H1 (cell line): ENCODE data around the gene PTPRT. TPM values are rescaled to one million over a fixed set of nuclear protein-coding genes. Genes with fewer than 3 reads are reported as not detected.

Experiments
- CTCF ChIA-PET: fragments of 300-600 bp; sonication (Branson Sonifier 250); formaldehyde crosslinking; loops from one replicate; lab custom pipeline; 2021; ENCODE audit not compliant: partially characterized antibody; lab: Charles Lee
- POLR2A ChIA-PET: fragments of 300-600 bp; sonication (Branson Sonifier 250); formaldehyde crosslinking; loops from one replicate; lab custom pipeline; 2021; ENCODE audit warnings: inconsistent platforms; ENCODE audit not compliant: partially characterized antibody; lab: Charles Lee
- DNase-seq, 2 experiments: peaks; one replicate each; pipeline versions ENCODE4 v3.0.0 to v3.0.0-alpha.2; 2010 to 2022; ENCODE audit warnings: low spot score in 2 of 2, low read depth in 1 of 2, mixed read lengths in 1 of 2
- FAIRE-seq: peaks from 2 replicates; lab custom pipeline; 2011; peaks lifted over from hg19 to GRCh38; lab: Jason Lieb, UNC
- H2AFZ ChIP-seq: 2 replicates; pipeline ENCODE4 v1.8.1; 2012; ENCODE audit warnings: low read length, inconsistent platforms
- H2AK5ac ChIP-seq: 2 replicates; pipeline ENCODE4 v1.6.1; 2013; ENCODE audit warnings: low read depth, low read length
- H2BK120ac ChIP-seq: replicated peaks from 2 replicates; pipeline ENCODE3; 2013; ENCODE audit warnings: low read depth, low read length, inconsistent platforms
- H2BK12ac ChIP-seq: 2 replicates; pipeline ENCODE4 v1.6.1; 2013; ENCODE audit warnings: low read depth, low read length
- H2BK15ac ChIP-seq: 2 replicates; pipeline ENCODE4 v1.6.1; 2013; ENCODE audit warnings: low read length
- H2BK20ac ChIP-seq: 2 replicates; pipeline ENCODE4 v1.6.1; 2013; ENCODE audit warnings: low read length
- H2BK5ac ChIP-seq: 2 replicates; pipeline ENCODE4 v1.6.1; 2013; ENCODE audit warnings: low read depth, low read length
- H3K14ac ChIP-seq: 2 replicates; pipeline ENCODE4 v1.6.1; 2013; ENCODE audit warnings: inconsistent platforms; ENCODE audit not compliant: insufficient read length
- H3K18ac ChIP-seq: 2 replicates; pipeline ENCODE4 v1.6.1; 2013; ENCODE audit warnings: low read length; ENCODE audit errors: extremely low read depth
- H3K23ac ChIP-seq: 2 replicates; pipeline ENCODE4 v1.6.1; 2013; ENCODE audit warnings: inconsistent platforms; ENCODE audit not compliant: insufficient read length
- H3K23me2 ChIP-seq: 2 replicates; pipeline ENCODE4 v1.6.1; 2013; ENCODE audit warnings: low read depth, low read length
- H3K27ac ChIP-seq: 2 replicates; pipeline ENCODE4 v1.6.1; 2011; ENCODE audit warnings: low read depth, low read length, inconsistent platforms
- H3K27me3 ChIP-seq, 4 experiments: replicated peaks in 1 of 4; 1 replicate in 1 of 4; 2 replicates in 3 of 4; pipeline versions ENCODE4 v1.6.1 to v1.8.1; 2011 to 2013; ENCODE audit warnings: low read length in 3 of 4, mild to moderate bottlenecking in 3 of 4, inconsistent platforms in 2 of 4, mixed read lengths in 2 of 4, moderate library complexity in 1 of 4; ENCODE audit not compliant: control insufficient read depth in 3 of 4, insufficient read depth in 3 of 4; ENCODE audit errors: extremely low read depth in 1 of 4
- H3K36me3 ChIP-seq, 4 experiments: 2 replicates each; pipeline versions ENCODE4 v1.6.1 to v1.8.1; 2011 to 2013; ENCODE audit warnings: mild to moderate bottlenecking in 4 of 4, low read length in 3 of 4, moderate library complexity in 2 of 4, control low read depth in 1 of 4, inconsistent platforms in 1 of 4; ENCODE audit not compliant: insufficient read depth in 4 of 4, control insufficient read depth in 2 of 4
- H3K4ac ChIP-seq: replicated peaks from 2 replicates; pipeline ENCODE3; 2013; ENCODE audit warnings: low read length, low read depth, mixed read lengths, inconsistent platforms; ENCODE audit not compliant: insufficient read length
- H3K4me1 ChIP-seq, 4 experiments: replicated peaks in 1 of 4; 1 replicate in 1 of 4; 2 replicates in 3 of 4; pipeline versions ENCODE4 v1.6.1 to v1.8.1; 2011 to 2013; ENCODE audit warnings: low read length in 3 of 4, inconsistent platforms in 2 of 4, mixed read lengths in 1 of 4; ENCODE audit not compliant: insufficient read depth in 4 of 4, control insufficient read depth in 3 of 4
- H3K4me2 ChIP-seq, 2 experiments: 2 replicates each; pipeline versions ENCODE4 v1.6.1 to v1.8.1; 2011 to 2013; ENCODE audit warnings: low read depth in 2 of 2, low read length in 2 of 2, control low read depth in 1 of 2, inconsistent platforms in 1 of 2, mild to moderate bottlenecking in 1 of 2; ENCODE audit not compliant: insufficient read depth in 1 of 2
- H3K4me3 ChIP-seq, 4 experiments: fragments of 200-600, 300-600 bp in 1 of 4; sonication (generic), shearing (Covaris generic), sonication (Bioruptor Twin) in 1 of 4; 2 replicates each; pipeline versions ENCODE4 v1.5.1 to v1.8.1; 2011 to 2016; ENCODE audit warnings: low read length in 4 of 4, low read depth in 3 of 4, control low read depth in 2 of 4, inconsistent platforms in 2 of 4, mild to moderate bottlenecking in 2 of 4, mixed read lengths in 1 of 4, moderate library complexity in 1 of 4; ENCODE audit not compliant: insufficient read depth in 2 of 4; ENCODE audit errors: extremely low read depth in 1 of 4
- H3K56ac ChIP-seq: replicated peaks from 2 replicates; pipeline ENCODE3; 2013; ENCODE audit warnings: low read depth, mild to moderate bottlenecking, mixed read lengths, low read length, inconsistent platforms; ENCODE audit not compliant: insufficient read length
- H3K79me1 ChIP-seq: 2 replicates; pipeline ENCODE4 v1.6.1; 2013; ENCODE audit warnings: low read depth, low read length, control low read depth
- H3K79me2 ChIP-seq, 2 experiments: 2 replicates each; pipeline versions ENCODE4 v1.6.1 to v1.8.1; 2012 to 2013; ENCODE audit warnings: low read length in 2 of 2, mild to moderate bottlenecking in 2 of 2, inconsistent platforms in 1 of 2; ENCODE audit not compliant: insufficient read depth in 2 of 2, control insufficient read depth in 1 of 2
- H3K9ac ChIP-seq, 4 experiments: replicated peaks in 1 of 4; 1 replicate in 1 of 4; 2 replicates in 3 of 4; pipeline versions ENCODE4 v1.6.1 to v1.8.1; 2011 to 2013; ENCODE audit warnings: low read depth in 3 of 4, low read length in 3 of 4, control low read depth in 2 of 4, mild to moderate bottlenecking in 2 of 4, moderate library complexity in 2 of 4, inconsistent platforms in 1 of 4; ENCODE audit errors: extremely low read depth in 1 of 4
- H3K9me3 ChIP-seq, 2 experiments: 2 replicates each; pipeline versions ENCODE4 v1.6.1 to v1.8.1; 2012 to 2013; ENCODE audit warnings: mild to moderate bottlenecking in 2 of 2, moderate library complexity in 2 of 2, control low read depth in 1 of 2, inconsistent platforms in 1 of 2, low read depth in 1 of 2, low read length in 1 of 2, mixed read lengths in 1 of 2; ENCODE audit not compliant: insufficient read depth in 2 of 2
- H4K20me1 ChIP-seq, 2 experiments: replicated peaks in 1 of 2; 2 replicates each; pipeline versions ENCODE3 to v1.8.1; 2011 to 2013; ENCODE audit warnings: inconsistent platforms in 2 of 2, low read length in 2 of 2, mild to moderate bottlenecking in 1 of 2; ENCODE audit not compliant: insufficient read depth in 2 of 2, control insufficient read depth in 1 of 2
- H4K5ac ChIP-seq: 2 replicates; pipeline ENCODE4 v1.6.1; 2013; ENCODE audit warnings: low read length, low read depth, mixed read lengths, inconsistent platforms; ENCODE audit not compliant: insufficient read length
- H4K8ac ChIP-seq: 2 replicates; pipeline ENCODE4 v1.8.0; 2013; ENCODE audit warnings: mild to moderate bottlenecking, moderate library complexity, low read length, inconsistent platforms; ENCODE audit not compliant: insufficient read depth; ENCODE audit errors: extremely low read depth
- H4K91ac ChIP-seq: replicated peaks from 2 replicates; pipeline ENCODE3; 2013; ENCODE audit warnings: low read length, mixed read lengths, inconsistent platforms; ENCODE audit not compliant: insufficient read length
- CEBPB ChIP-seq: IDR thresholded peaks from 2 replicates; pipeline ENCODE4 v1.6.1; 2012; ENCODE audit warnings: low read depth, low read length
- CHD1 ChIP-seq: IDR thresholded peaks from 2 replicates; pipeline ENCODE4 v1.6.1; 2012; ENCODE audit warnings: low read depth, low read length, improper control_type of control experiment
- MAFK ChIP-seq: IDR thresholded peaks from 2 replicates; pipeline ENCODE4 v1.6.1; 2012; ENCODE audit warnings: low read depth, mild to moderate bottlenecking, improper control_type of control experiment, low read length
- POLR2AphosphoS5 ChIP-seq: IDR thresholded peaks from 2 replicates; pipeline ENCODE4 v1.6.1; 2011; ENCODE audit warnings: low read depth, low read length
- POU5F1 ChIP-seq: IDR thresholded peaks from 2 replicates; pipeline ENCODE4 v1.6.1; 2011; ENCODE audit warnings: low read depth, mild to moderate bottlenecking, low read length, moderate library complexity
- RAD21 ChIP-seq, 2 experiments: IDR thresholded peaks in 1 of 2; conservative IDR thresholded peaks in 1 of 2; 2 replicates each; pipeline ENCODE4 v1.6.1; 2011; ENCODE audit warnings: low read depth in 2 of 2, low read length in 2 of 2, improper control_type of control experiment in 1 of 2, inconsistent platforms in 1 of 2, mild to moderate bottlenecking in 1 of 2, moderate library complexity in 1 of 2
- SIN3A ChIP-seq, 2 experiments: IDR thresholded peaks in 1 of 2; conservative IDR thresholded peaks in 1 of 2; 2 replicates each; pipeline ENCODE4 v1.6.1; 2011 to 2012; ENCODE audit warnings: low read length in 2 of 2, improper control_type of control experiment in 1 of 2, low read depth in 1 of 2, mild to moderate bottlenecking in 1 of 2
- SIX5 ChIP-seq: IDR thresholded peaks from 2 replicates; pipeline ENCODE4 v1.6.1; 2011; ENCODE audit warnings: mild to moderate bottlenecking, low read depth, low read length
- SP1 ChIP-seq: IDR thresholded peaks from 2 replicates; pipeline ENCODE4 v1.6.1; 2011; ENCODE audit warnings: low read depth, low read length
- TCF12 ChIP-seq: IDR thresholded peaks from 2 replicates; pipeline ENCODE4 v1.6.1; 2011; ENCODE audit warnings: low read depth, mild to moderate bottlenecking, low read length
- WGBS, 2 experiments: shearing (Covaris generic) in 1 of 2; methylation state at CpG; one replicate each; pipeline versions ENCODE4 v1.1.6 to v1.1.7; 2013 to 2015; ENCODE audit warnings: low lambda C conversion rate in 2 of 2, mixed read lengths in 2 of 2, inconsistent platforms in 1 of 2, low coverage in 1 of 2, missing lambda C conversion rate in 1 of 2; ENCODE audit not compliant: insufficient replicate concordance in 2 of 2, insufficient coverage in 1 of 2, insufficient read length in 1 of 2; ENCODE audit errors: extremely low coverage in 1 of 2, missing lambda C conversion rate in 1 of 2; 5-methylcytosine and 5-hydroxymethylcytosine counted together
- polyA plus RNA-seq, 7 experiments: library from polyadenylated mRNA; depleted of rRNA in 3 of 7; stranded (reverse) in 5 of 7; unstranded in 2 of 7; fragments of >200 nt in 5 of 7; fragments of 200-250 nt in 2 of 7; gene quantifications; 1 replicate in 5 of 7; 2 replicates in 1 of 7; 4 replicates in 1 of 7; pipeline versions ENCODE4 v1.2.1 to v1.2.3, GENCODE V29; 2011 to 2013; ENCODE audit warnings: missing spikeins in 2 of 7, mixed read lengths in 2 of 7
- total RNA-seq: library from RNA; stranded (reverse); fragmentation: NEBNext Ultra II Directional; extraction: Animal tissue kit (Norgen Biotek cat#: 25700); gene quantifications from 2 replicates; pipeline ENCODE4 v1.2.1, GENCODE V29; 2021
- TF ChIP-seq, protein P1 (sequence below), 3 experiments: IDR thresholded peaks; 1 replicate in 2 of 3; 2 replicates in 1 of 3; pipeline versions ENCODE4 v1.5.1 to v1.6.1; 2011; ENCODE audit warnings: low read length in 3 of 3, mild to moderate bottlenecking in 3 of 3, inconsistent platforms in 2 of 3, low read depth in 1 of 3, moderate library complexity in 1 of 3; ENCODE audit not compliant: insufficient read depth in 1 of 3; ENCODE audit errors: control extremely low read depth in 1 of 3

Gene PTPRT
- total and polyA plus RNA-seq, 2 of the 8 experiments (the other 6 are each of a cell fraction or from before 2014, with no cell fraction given): 0.33 to 1.8 TPM

DNA sequence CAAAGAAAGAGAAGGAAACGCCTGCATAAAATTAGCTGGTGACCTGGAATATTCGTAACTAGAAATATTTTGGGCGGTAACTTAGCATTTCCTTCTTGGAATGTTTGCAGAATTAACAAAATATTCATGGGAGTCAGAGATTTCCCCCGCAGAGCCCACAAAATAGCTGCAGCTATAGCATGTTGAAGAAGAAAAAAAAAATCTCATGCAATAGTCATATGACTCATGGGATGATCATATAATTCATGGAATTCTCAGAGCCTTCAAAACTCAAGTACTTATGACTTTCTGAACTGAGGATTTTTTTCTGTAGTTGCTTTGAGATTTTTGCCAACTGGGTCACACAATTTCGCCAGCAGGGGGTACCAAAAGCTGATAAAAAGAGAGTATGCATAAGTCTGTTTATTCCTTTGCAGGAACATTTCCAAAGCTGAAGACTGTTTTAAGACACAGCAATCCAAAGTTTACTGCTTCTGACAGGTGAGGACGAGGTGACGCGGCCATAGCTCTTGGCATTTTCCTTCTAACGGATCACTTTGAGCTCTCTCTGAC is 985.5 kb downstream of the PTPRT start:
- no peak for DNase-seq
- no peak for TF ChIP-seq SIN3A (conservative IDR thresholded peaks at IDR 0.05 in 1 of 2, IDR thresholded peaks at IDR 0.05 in 1 of 2; ENCODE audit: low read depth in 1 of 2, low read length in 2 of 2)
- TF ChIP-seq CHD1: no peak
- TF ChIP-seq, protein P1, sequence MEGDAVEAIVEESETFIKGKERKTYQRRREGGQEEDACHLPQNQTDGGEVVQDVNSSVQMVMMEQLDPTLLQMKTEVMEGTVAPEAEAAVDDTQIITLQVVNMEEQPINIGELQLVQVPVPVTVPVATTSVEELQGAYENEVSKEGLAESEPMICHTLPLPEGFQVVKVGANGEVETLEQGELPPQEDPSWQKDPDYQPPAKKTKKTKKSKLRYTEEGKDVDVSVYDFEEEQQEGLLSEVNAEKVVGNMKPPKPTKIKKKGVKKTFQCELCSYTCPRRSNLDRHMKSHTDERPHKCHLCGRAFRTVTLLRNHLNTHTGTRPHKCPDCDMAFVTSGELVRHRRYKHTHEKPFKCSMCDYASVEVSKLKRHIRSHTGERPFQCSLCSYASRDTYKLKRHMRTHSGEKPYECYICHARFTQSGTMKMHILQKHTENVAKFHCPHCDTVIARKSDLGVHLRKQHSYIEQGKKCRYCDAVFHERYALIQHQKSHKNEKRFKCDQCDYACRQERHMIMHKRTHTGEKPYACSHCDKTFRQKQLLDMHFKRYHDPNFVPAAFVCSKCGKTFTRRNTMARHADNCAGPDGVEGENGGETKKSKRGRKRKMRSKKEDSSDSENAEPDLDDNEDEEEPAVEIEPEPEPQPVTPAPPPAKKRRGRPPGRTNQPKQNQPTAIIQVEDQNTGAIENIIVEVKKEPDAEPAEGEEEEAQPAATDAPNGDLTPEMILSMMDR (IDR thresholded peaks at IDR 0.05; ENCODE audit: control extremely low read depth in 1 of 3, insufficient read depth in 1 of 3, low read depth in 1 of 3, low read length in 3 of 3): peak in 2 of 3 experiments; percentile 29 to 43; a peak in 2 of 4 replicates
- TF ChIP-seq POLR2AphosphoS5: no peak
- TF ChIP-seq POU5F1: no peak
- no peak for TF ChIP-seq CEBPB
- TF ChIP-seq SP1: no peak
- TF ChIP-seq TCF12: no peak
- no peak for TF ChIP-seq SIX5
- TF ChIP-seq MAFK: no peak
- TF ChIP-seq RAD21 (IDR thresholded peaks at IDR 0.05 in 1 of 2, conservative IDR thresholded peaks at IDR 0.05 in 1 of 2; ENCODE audit: low read depth in 2 of 2, low read length in 2 of 2): peak; percentile 55 to 64

More for the DNA sequence above, 985.5 kb downstream of the PTPRT start:
- CTCF ChIA-PET: interaction anchor here (0.7 to 1.5 kb wide), 8 partner anchors 13 to 832 kb away, joined by 3 to 6 read pairs (median 4); no protein-coding TSS in a partner anchor
- no peak overlapping the region for H3K4me3 ChIP-seq
- no peak overlapping the region for H3K9ac ChIP-seq
- H3K79me1 ChIP-seq: no peaks in the 10 kb centered on the region
- no peak overlapping the region for H2AFZ ChIP-seq
- H2BK15ac ChIP-seq: peak overlapping the region; percentile 1; the same call in 1 of the 2 replicates
- H2BK5ac ChIP-seq: no peak overlapping the region
- H3K56ac ChIP-seq: no peak overlapping the region
- no peak overlapping the region for H3K4ac ChIP-seq
- no peak overlapping the region for H2BK120ac ChIP-seq
- no peak overlapping the region for H2AK5ac ChIP-seq
- no peak overlapping the region for H3K14ac ChIP-seq
- no peak overlapping the region for H2BK12ac ChIP-seq
- 87% methylated on average over 9 of the region's 9 CpGs; no CpG with 5 or more reads in 1 of the 2 experiments for WGBS, 2 experiments
- no peaks in the 10 kb centered on the region for H3K36me3 ChIP-seq
- no peak overlapping the region for H4K5ac ChIP-seq
- no peak overlapping the region for H3K18ac ChIP-seq
- no peak overlapping the region for H3K23ac ChIP-seq
- H3K23me2 ChIP-seq: no peaks in the 10 kb centered on the region
- H3K9me3 ChIP-seq: no peaks in the 10 kb centered on the region
- H3K4me1 ChIP-seq: 0 out of 7 replicates have a peak, but pooled peaks cover 0 to 3% (median 0%) of the 10 kb centered on the region in 4 experiments
- H3K4me2 ChIP-seq: no peak overlapping the region
- H4K91ac ChIP-seq: no peak overlapping the region
- no peaks in the 10 kb centered on the region for H4K20me1 ChIP-seq
- POLR2A ChIA-PET: interaction anchor here (0.6 kb wide), 1 partner anchor 1255 kb away, joined by 3 read pairs; no protein-coding TSS in a partner anchor
- no peak for FAIRE-seq
- H4K8ac ChIP-seq: no peak overlapping the region
- H3K79me2 ChIP-seq: no peaks in the 10 kb centered on the region
- no peaks in the 10 kb centered on the region for H3K27me3 ChIP-seq
- no peak overlapping the region for H3K27ac ChIP-seq
- H2BK20ac ChIP-seq: no peak overlapping the region
